ENCODE measurements around the gene IKZF1.

- TF ChIP-seq, protein P1, sequence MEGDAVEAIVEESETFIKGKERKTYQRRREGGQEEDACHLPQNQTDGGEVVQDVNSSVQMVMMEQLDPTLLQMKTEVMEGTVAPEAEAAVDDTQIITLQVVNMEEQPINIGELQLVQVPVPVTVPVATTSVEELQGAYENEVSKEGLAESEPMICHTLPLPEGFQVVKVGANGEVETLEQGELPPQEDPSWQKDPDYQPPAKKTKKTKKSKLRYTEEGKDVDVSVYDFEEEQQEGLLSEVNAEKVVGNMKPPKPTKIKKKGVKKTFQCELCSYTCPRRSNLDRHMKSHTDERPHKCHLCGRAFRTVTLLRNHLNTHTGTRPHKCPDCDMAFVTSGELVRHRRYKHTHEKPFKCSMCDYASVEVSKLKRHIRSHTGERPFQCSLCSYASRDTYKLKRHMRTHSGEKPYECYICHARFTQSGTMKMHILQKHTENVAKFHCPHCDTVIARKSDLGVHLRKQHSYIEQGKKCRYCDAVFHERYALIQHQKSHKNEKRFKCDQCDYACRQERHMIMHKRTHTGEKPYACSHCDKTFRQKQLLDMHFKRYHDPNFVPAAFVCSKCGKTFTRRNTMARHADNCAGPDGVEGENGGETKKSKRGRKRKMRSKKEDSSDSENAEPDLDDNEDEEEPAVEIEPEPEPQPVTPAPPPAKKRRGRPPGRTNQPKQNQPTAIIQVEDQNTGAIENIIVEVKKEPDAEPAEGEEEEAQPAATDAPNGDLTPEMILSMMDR (conservative IDR thresholded peaks at IDR 0.05; ENCODE audit: low read depth, low read length) = no peak
- peak; percentile 81 for TF ChIP-seq EZH2 (IDR thresholded peaks at IDR 0.05; ENCODE audit: borderline replicate concordance, low read depth, low read length, poor library complexity, severe bottlenecking)
Observed at GRCh38 chr7:50304911-50305582, 531 bp downstream of the IKZF1 start.

All from A673 (cell line).